ENCODE data around the gene KLRK1.
"Not testable (repeated sequence)": the region's sequence is repeated elsewhere in the genome, so short reads cannot be mapped to it uniquely, and the experiment has no call there.

- TF ChIP-seq CTCF, POLR2A (IDR thresholded peaks at IDR 0.05): not testable (repeated sequence)
These were observed 30.5 kb upstream of the KLRK1 start, which contains the start of gene KLRC3 for GRCh38 chr12:10420334-10420733.

Measured in breast epithelium (tissue), 3 donors.